ENCODE data around the gene MRPS9.

Gene MRPS9

GRCh38 chr2:105038383-105039061, 653 bp downstream of the MRPS9 start:
- no peak overlapping the region for H3K27ac ChIP-seq (ENCODE audit: low read depth, low read length)
- H2BK5ac ChIP-seq (ENCODE audit: low read length) = no peak overlapping the region
- H2BK120ac ChIP-seq (ENCODE audit: low read depth, low read length) = no peak overlapping the region
- no peak overlapping the region for H4K8ac ChIP-seq (ENCODE audit: low read depth, low read length)
- peaks cover 20% of the 10 kb centered on the region for H3K79me2 ChIP-seq (ENCODE audit: control insufficient read depth, insufficient read depth, low read length)
- H3K23ac ChIP-seq (ENCODE audit: low read length) = no peak overlapping the region
- no peak overlapping the region for H4K5ac ChIP-seq (ENCODE audit: low read length)
- no peaks in the 10 kb centered on the region for H3K27me3 ChIP-seq (ENCODE audit: insufficient read depth, low read length, poor library complexity)
- no peak overlapping the region for H2AK5ac ChIP-seq (ENCODE audit: low read length)
- no peak overlapping the region for H3K4ac ChIP-seq (ENCODE audit: low read depth, low read length)
- peak overlapping the region; percentile 78 for H3K9ac ChIP-seq (ENCODE audit: low read length)
- no CpG with 5 or more reads among the region's 17 CpGs for WGBS (ENCODE audit: extremely low coverage, insufficient coverage, low lambda C conversion rate)
- peak overlapping the region; percentile 62 for H3K18ac ChIP-seq (ENCODE audit: low read length)
- H3K4me3 ChIP-seq (ENCODE audit: low read length) = peak overlapping the region; percentile 72
- H3K4me1 ChIP-seq (ENCODE audit: control insufficient read depth, low read depth, low read length) = no peaks in the 10 kb centered on the region
- DNase-seq = no peak
- H3K4me2 ChIP-seq (ENCODE audit: low read length) = peak overlapping the region; percentile 82
- H3K79me1 ChIP-seq (ENCODE audit: low read length) = peaks cover 10% of the 10 kb centered on the region
- H3K56ac ChIP-seq (ENCODE audit: low read length) = peak overlapping the region; percentile 87
- H3K36me3 ChIP-seq (ENCODE audit: control insufficient read depth, insufficient read depth, low read length) = no peaks in the 10 kb centered on the region
- H2BK15ac ChIP-seq (replicated peaks; ENCODE audit: low read depth) = no peak overlapping the region

GRCh38 chr2:105039559-105039958, 1.7 kb downstream of the MRPS9 start:
- H3K9ac ChIP-seq (ENCODE audit: low read length) = no peak overlapping the region
- no peak for DNase-seq
- H3K4me3 ChIP-seq (ENCODE audit: low read length) = no peak overlapping the region
- peaks cover 10% of the 10 kb centered on the region for H3K79me1 ChIP-seq (ENCODE audit: low read length)
- no peaks in the 10 kb centered on the region for H3K4me1 ChIP-seq (ENCODE audit: control insufficient read depth, low read depth, low read length)
- H2BK5ac ChIP-seq (ENCODE audit: low read length) = no peak overlapping the region
- H3K4me2 ChIP-seq (ENCODE audit: low read length) = no peak overlapping the region
- no peak overlapping the region for H3K23ac ChIP-seq (ENCODE audit: low read length)
- H3K18ac ChIP-seq (ENCODE audit: low read length) = no peak overlapping the region
- H3K27ac ChIP-seq (ENCODE audit: low read depth, low read length) = no peak overlapping the region
- H3K4ac ChIP-seq (ENCODE audit: low read depth, low read length) = no peak overlapping the region
- H3K27me3 ChIP-seq (ENCODE audit: insufficient read depth, low read length, poor library complexity) = no peaks in the 10 kb centered on the region
- H4K5ac ChIP-seq (ENCODE audit: low read length) = no peak overlapping the region
- H2AK5ac ChIP-seq (ENCODE audit: low read length) = no peak overlapping the region
- no peak overlapping the region for H4K8ac ChIP-seq (ENCODE audit: low read depth, low read length)
- no peaks in the 10 kb centered on the region for H3K36me3 ChIP-seq (ENCODE audit: control insufficient read depth, insufficient read depth, low read length)
- peaks cover 20% of the 10 kb centered on the region for H3K79me2 ChIP-seq (ENCODE audit: control insufficient read depth, insufficient read depth, low read length)
- H2BK15ac ChIP-seq (replicated peaks; ENCODE audit: low read depth) = no peak overlapping the region
- H3K56ac ChIP-seq (ENCODE audit: low read length) = no peak overlapping the region
- H2BK120ac ChIP-seq (ENCODE audit: low read depth, low read length) = no peak overlapping the region

GRCh38 chr2:105042189-105042588, 4.3 kb downstream of the MRPS9 start:
- H3K23ac ChIP-seq (ENCODE audit: low read length) = no peak overlapping the region
- H3K27ac ChIP-seq (ENCODE audit: low read depth, low read length) = no peak overlapping the region
- no peak overlapping the region for H2BK120ac ChIP-seq (ENCODE audit: low read depth, low read length)
- H3K4me2 ChIP-seq (ENCODE audit: low read length) = no peak overlapping the region
- no peak overlapping the region for H3K9ac ChIP-seq (ENCODE audit: low read length)
- no peak overlapping the region for H3K4ac ChIP-seq (ENCODE audit: low read depth, low read length)
- H4K8ac ChIP-seq (ENCODE audit: low read depth, low read length) = no peak overlapping the region
- no peaks in the 10 kb centered on the region for H3K27me3 ChIP-seq (ENCODE audit: insufficient read depth, low read length, poor library complexity)
- H2BK5ac ChIP-seq (ENCODE audit: low read length) = no peak overlapping the region
- WGBS (ENCODE audit: extremely low coverage, insufficient coverage, low lambda C conversion rate) = no CpG with 5 or more reads among the region's 2 CpGs
- H3K36me3 ChIP-seq (ENCODE audit: control insufficient read depth, insufficient read depth, low read length) = no peaks in the 10 kb centered on the region
- no peak overlapping the region for H3K18ac ChIP-seq (ENCODE audit: low read length)
- peaks cover 12% of the 10 kb centered on the region for H3K79me1 ChIP-seq (ENCODE audit: low read length)
- DNase-seq = peak; percentile 49
- peaks cover 20% of the 10 kb centered on the region for H3K79me2 ChIP-seq (ENCODE audit: control insufficient read depth, insufficient read depth, low read length)
- no peak overlapping the region for H2BK15ac ChIP-seq (replicated peaks; ENCODE audit: low read depth)
- H2AK5ac ChIP-seq (ENCODE audit: low read length) = no peak overlapping the region
- H4K5ac ChIP-seq (ENCODE audit: low read length) = no peak overlapping the region
- no peak overlapping the region for H3K4me3 ChIP-seq (ENCODE audit: low read length)
- H3K4me1 ChIP-seq (ENCODE audit: control insufficient read depth, low read depth, low read length) = no peaks in the 10 kb centered on the region
- H3K56ac ChIP-seq (ENCODE audit: low read length) = no peak overlapping the region

- no peak overlapping the region for H2AK5ac ChIP-seq (ENCODE audit: low read length)
- H2BK5ac ChIP-seq (ENCODE audit: low read length) = no peak overlapping the region
- no CpG with 5 or more reads among the region's 1 CpG for WGBS (ENCODE audit: extremely low coverage, insufficient coverage, low lambda C conversion rate)
- no peak overlapping the region for H3K4ac ChIP-seq (ENCODE audit: low read depth, low read length)
- peaks cover 1% of the 10 kb centered on the region for H3K4me1 ChIP-seq (ENCODE audit: control insufficient read depth, low read depth, low read length)
- H4K8ac ChIP-seq (ENCODE audit: low read depth, low read length) = no peak overlapping the region
- no peak overlapping the region for H3K23ac ChIP-seq (ENCODE audit: low read length)
- no peak overlapping the region for H2BK120ac ChIP-seq (ENCODE audit: low read depth, low read length)
- H3K4me3 ChIP-seq (ENCODE audit: low read length) = no peak overlapping the region
- no peak overlapping the region for H3K56ac ChIP-seq (ENCODE audit: low read length)
- H3K79me1 ChIP-seq (ENCODE audit: low read length) = peaks cover 2% of the 10 kb centered on the region
- no peaks in the 10 kb centered on the region for H3K36me3 ChIP-seq (ENCODE audit: control insufficient read depth, insufficient read depth, low read length)
- H3K27ac ChIP-seq (ENCODE audit: low read depth, low read length) = no peak overlapping the region
- H3K4me2 ChIP-seq (ENCODE audit: low read length) = no peak overlapping the region
- no peak overlapping the region for H3K9ac ChIP-seq (ENCODE audit: low read length)
- H4K5ac ChIP-seq (ENCODE audit: low read length) = no peak overlapping the region
- H3K18ac ChIP-seq (ENCODE audit: low read length) = no peak overlapping the region
- no peak overlapping the region for H2BK15ac ChIP-seq (replicated peaks; ENCODE audit: low read depth)
- peaks cover 4% of the 10 kb centered on the region for H3K79me2 ChIP-seq (ENCODE audit: control insufficient read depth, insufficient read depth, low read length)
- DNase-seq = no peak
- no peaks in the 10 kb centered on the region for H3K27me3 ChIP-seq (ENCODE audit: insufficient read depth, low read length, poor library complexity)
These were observed 14.9 kb downstream of the MRPS9 start for GRCh38 chr2:105052773-105053172.

GRCh38 chr2:105055613-105056012, 17.7 kb downstream of the MRPS9 start:
- no peak overlapping the region for H3K18ac ChIP-seq (ENCODE audit: low read length)
- no peak overlapping the region for H2BK120ac ChIP-seq (ENCODE audit: low read depth, low read length)
- H3K79me2 ChIP-seq (ENCODE audit: control insufficient read depth, insufficient read depth, low read length) = peaks cover 4% of the 10 kb centered on the region
- H3K27ac ChIP-seq (ENCODE audit: low read depth, low read length) = no peak overlapping the region
- peaks cover 2% of the 10 kb centered on the region for H3K79me1 ChIP-seq (ENCODE audit: low read length)
- peaks cover 1% of the 10 kb centered on the region for H3K4me1 ChIP-seq (ENCODE audit: control insufficient read depth, low read depth, low read length)
- no peak overlapping the region for H2AK5ac ChIP-seq (ENCODE audit: low read length)
- H3K4me3 ChIP-seq (ENCODE audit: low read length) = no peak overlapping the region
- H3K27me3 ChIP-seq (ENCODE audit: insufficient read depth, low read length, poor library complexity) = no peaks in the 10 kb centered on the region
- H2BK15ac ChIP-seq (replicated peaks; ENCODE audit: low read depth) = no peak overlapping the region
- no peak overlapping the region for H2BK5ac ChIP-seq (ENCODE audit: low read length)
- no peak overlapping the region for H3K56ac ChIP-seq (ENCODE audit: low read length)
- WGBS (ENCODE audit: extremely low coverage, insufficient coverage, low lambda C conversion rate) = no CpG with 5 or more reads among the region's 2 CpGs
- DNase-seq = no peak
- H3K4me2 ChIP-seq (ENCODE audit: low read length) = no peak overlapping the region
- no peak overlapping the region for H3K4ac ChIP-seq (ENCODE audit: low read depth, low read length)
- H4K8ac ChIP-seq (ENCODE audit: low read depth, low read length) = no peak overlapping the region
- no peak overlapping the region for H3K9ac ChIP-seq (ENCODE audit: low read length)
- H4K5ac ChIP-seq (ENCODE audit: low read length) = no peak overlapping the region
- H3K36me3 ChIP-seq (ENCODE audit: control insufficient read depth, insufficient read depth, low read length) = no peaks in the 10 kb centered on the region
- H3K23ac ChIP-seq (ENCODE audit: low read length) = no peak overlapping the region

GRCh38 chr2:105056245-105056644, 18.4 kb downstream of the MRPS9 start:
- H2BK15ac ChIP-seq (replicated peaks; ENCODE audit: low read depth) = no peak overlapping the region
- no peak overlapping the region for H4K8ac ChIP-seq (ENCODE audit: low read depth, low read length)
- no CpG with 5 or more reads among the region's 3 CpGs for WGBS (ENCODE audit: extremely low coverage, insufficient coverage, low lambda C conversion rate)
- H3K79me2 ChIP-seq (ENCODE audit: control insufficient read depth, insufficient read depth, low read length) = peaks cover 4% of the 10 kb centered on the region
- H3K4me1 ChIP-seq (ENCODE audit: control insufficient read depth, low read depth, low read length) = peaks cover 1% of the 10 kb centered on the region
- H3K4me2 ChIP-seq (ENCODE audit: low read length) = no peak overlapping the region
- H3K23ac ChIP-seq (ENCODE audit: low read length) = no peak overlapping the region
- no peak overlapping the region for H3K9ac ChIP-seq (ENCODE audit: low read length)
- no peak overlapping the region for H4K5ac ChIP-seq (ENCODE audit: low read length)
- no peak overlapping the region for H3K4ac ChIP-seq (ENCODE audit: low read depth, low read length)
- H3K56ac ChIP-seq (ENCODE audit: low read length) = no peak overlapping the region
- H2BK5ac ChIP-seq (ENCODE audit: low read length) = no peak overlapping the region
- H2BK120ac ChIP-seq (ENCODE audit: low read depth, low read length) = no peak overlapping the region
- H3K36me3 ChIP-seq (ENCODE audit: control insufficient read depth, insufficient read depth, low read length) = no peaks in the 10 kb centered on the region
- no peak overlapping the region for H3K18ac ChIP-seq (ENCODE audit: low read length)
- DNase-seq = no peak
- H3K79me1 ChIP-seq (ENCODE audit: low read length) = peaks cover 2% of the 10 kb centered on the region
- H3K27ac ChIP-seq (ENCODE audit: low read depth, low read length) = no peak overlapping the region
- H3K27me3 ChIP-seq (ENCODE audit: insufficient read depth, low read length, poor library complexity) = no peaks in the 10 kb centered on the region
- H3K4me3 ChIP-seq (ENCODE audit: low read length) = no peak overlapping the region
- peak overlapping the region; percentile 67 for H2AK5ac ChIP-seq (ENCODE audit: low read length)
